Psoas muscle (tissue), 8 donors: ENCODE measurements around the gene DPP3. TPM values are rescaled to one million over a fixed set of nuclear protein-coding genes. Genes with fewer than 3 reads are reported as not detected.
"Not testable (repeated sequence)": the region's sequence is repeated elsewhere in the genome, so short reads cannot be mapped to it uniquely, and the experiment has no call there.

ENCODE experiments used
- ATAC-seq, 4 donors: fragments of 200-7000 bp; cut with Tn5 transposase; one replicate each; pipeline ENCODE4 v1.9.1; 2020; ENCODE audit warnings: moderate library complexity in 3 of 4, mild to moderate bottlenecking in 2 of 4
- DNase-seq, 2 donors: peaks; one replicate each; pipeline ENCODE4 v3.0.0-alpha.2; 2020
- H3K27ac ChIP-seq: fragments of 200-600 bp; one replicate; pipeline ENCODE4 v1.8.0; 2022
- H3K27me3 ChIP-seq, 3 donors: fragments of 200-600 bp in 1 of 3; one replicate each; pipeline versions ENCODE4 v1.6.1 to v1.8.0; 2013 to 2022; ENCODE audit warnings: low read length in 2 of 3, mild to moderate bottlenecking in 2 of 3, moderate library complexity in 1 of 3; ENCODE audit not compliant: insufficient read depth in 3 of 3
- H3K36me3 ChIP-seq, 2 donors: fragments of 200-600 bp in 1 of 2; one replicate each; pipeline versions ENCODE4 v1.6.1 to v1.8.0; 2013 to 2022; ENCODE audit warnings: low read depth in 1 of 2, mild to moderate bottlenecking in 1 of 2, moderate library complexity in 1 of 2; ENCODE audit not compliant: insufficient read depth in 1 of 2
- H3K4me1 ChIP-seq: fragments of 200-600 bp; one replicate; pipeline ENCODE4 v1.8.0; 2022
- H3K4me3 ChIP-seq: fragments of 200-600 bp; one replicate; pipeline ENCODE4 v1.8.0; 2022; ENCODE audit warnings: mild to moderate bottlenecking
- H3K9me3 ChIP-seq: fragments of 200-600 bp; one replicate; pipeline ENCODE4 v1.8.0; 2022
- WGBS, 3 donors: extraction: QIAGEN DNeasy Blood & Tissue Kit; methylation state at CpG; one replicate each; pipeline versions ENCODE4 v1.1.6 to v1.1.7; 2013; 5-methylcytosine and 5-hydroxymethylcytosine counted together
- intact Hi-C, 2 donors: fragments of 100-400 bp; cut with DNase I; formaldehyde crosslinking; loops; one replicate each; pipeline versions ENCODE4 v1.11.0 to v1.14.2; 2022
- polyA plus RNA-seq, 3 donors: library from polyadenylated mRNA; stranded (reverse); fragments of 200-250 nt; gene quantifications; one replicate each; pipeline ENCODE4 v1.2.3, GENCODE V29; 2013
- total RNA-seq, 4 donors: library from RNA; stranded (reverse); fragmentation: NEBNext Ultra II Directional in 2 of 4; extraction: Animal tissue kit (Norgen Biotek cat#: 25700) in 2 of 4; gene quantifications; one replicate each; pipeline versions ENCODE4 v1.2.1 to v1.2.4, GENCODE V29; 2021 to 2023
- TF ChIP-seq, protein P1 (sequence below): fragments of 200-600 bp; IDR thresholded peaks from one replicate; pipeline ENCODE4 v1.8.0; 2022; ENCODE audit warnings: antibody characterized with exemption
- donor health status: healthy with polysubstance abuse.
- donor health status: DM: no; HTN: no; CAD: no; lungs with moderate emphysema.
- donor health status: Bipolar disorder and iron deficiency.
- donor health status: healthy.
- donor health status: DM: yes; HTN: yes; CAD: no.
- donor health status: DM: no; HTN: no; CAD: no.
- donor health status: DM: no; HTN: no; CAD: no.
- donor health status: DM: yes; HTN: yes; CAD: no.

The DPP3 gene
- total and polyA plus RNA-seq, 7 donors = 24.0 to 58.7 (median 33.3) TPM

DNA sequence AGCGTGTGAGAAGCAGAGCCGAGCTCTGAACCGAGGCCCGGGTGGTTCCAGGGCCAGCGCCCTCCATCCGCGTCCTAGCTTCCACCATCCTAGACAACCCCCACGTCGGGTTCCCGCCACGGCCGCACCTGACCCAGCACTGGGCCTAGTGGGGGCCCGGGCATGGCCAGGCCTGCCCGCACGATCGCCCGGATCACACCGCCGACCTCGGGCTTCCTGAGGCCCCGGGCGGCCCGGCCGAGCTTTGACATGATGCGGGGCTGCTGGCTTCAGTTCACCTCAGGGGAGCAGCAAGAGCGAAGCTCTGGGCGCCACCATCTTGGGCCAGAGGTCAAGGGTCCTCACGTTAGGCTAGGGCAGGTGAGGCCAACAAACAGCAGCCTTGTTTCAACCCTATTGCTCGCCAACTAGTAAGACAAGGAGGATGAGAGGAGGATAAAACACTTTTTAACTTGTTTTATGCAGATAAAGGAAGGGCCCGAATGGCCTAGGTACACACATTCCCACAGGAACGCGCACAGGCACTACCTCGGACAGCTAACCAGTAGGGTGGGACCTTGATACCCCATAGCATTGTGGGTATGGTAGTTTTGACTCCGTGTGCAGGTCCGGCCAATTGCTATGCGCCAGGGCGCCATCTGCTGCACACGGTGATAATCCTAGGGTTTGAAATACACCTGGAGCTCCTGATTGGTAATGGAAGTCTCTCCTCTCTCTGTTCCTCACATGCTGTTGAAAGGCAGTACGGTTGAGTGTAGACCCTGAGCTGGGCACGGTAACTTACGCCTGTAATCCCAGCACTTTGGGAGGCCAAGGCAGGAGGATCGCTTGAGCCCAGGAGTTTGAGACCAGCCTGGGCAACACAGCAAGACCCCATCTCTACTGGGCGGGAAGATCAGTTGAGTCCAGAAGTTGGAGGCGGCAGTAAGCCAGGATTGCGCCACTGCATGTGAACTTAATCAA lies 41.4 kb upstream of the DPP3 start, which contains the start of gene MRPL11:
Gene MRPL11, minus strand, starts transcription at position 345 of the 963 bp plus-strand sequence. Its CDS starts 94 bp downstream, at position 251.
- DNase-seq (peak; percentile 90 to 94), ATAC-seq (peak; percentile 100)
- H3K4me3 ChIP-seq = peak within 1 kb of the TSS; percentile 97
- TF ChIP-seq, protein P1, sequence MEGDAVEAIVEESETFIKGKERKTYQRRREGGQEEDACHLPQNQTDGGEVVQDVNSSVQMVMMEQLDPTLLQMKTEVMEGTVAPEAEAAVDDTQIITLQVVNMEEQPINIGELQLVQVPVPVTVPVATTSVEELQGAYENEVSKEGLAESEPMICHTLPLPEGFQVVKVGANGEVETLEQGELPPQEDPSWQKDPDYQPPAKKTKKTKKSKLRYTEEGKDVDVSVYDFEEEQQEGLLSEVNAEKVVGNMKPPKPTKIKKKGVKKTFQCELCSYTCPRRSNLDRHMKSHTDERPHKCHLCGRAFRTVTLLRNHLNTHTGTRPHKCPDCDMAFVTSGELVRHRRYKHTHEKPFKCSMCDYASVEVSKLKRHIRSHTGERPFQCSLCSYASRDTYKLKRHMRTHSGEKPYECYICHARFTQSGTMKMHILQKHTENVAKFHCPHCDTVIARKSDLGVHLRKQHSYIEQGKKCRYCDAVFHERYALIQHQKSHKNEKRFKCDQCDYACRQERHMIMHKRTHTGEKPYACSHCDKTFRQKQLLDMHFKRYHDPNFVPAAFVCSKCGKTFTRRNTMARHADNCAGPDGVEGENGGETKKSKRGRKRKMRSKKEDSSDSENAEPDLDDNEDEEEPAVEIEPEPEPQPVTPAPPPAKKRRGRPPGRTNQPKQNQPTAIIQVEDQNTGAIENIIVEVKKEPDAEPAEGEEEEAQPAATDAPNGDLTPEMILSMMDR = peak; percentile 57
- WGBS, 3 donors = 8% methylated on average over 44 to 45 of the region's 45 CpGs
- H3K4me1 ChIP-seq = peaks cover 8% of the 10 kb centered on the region
- H3K27me3 ChIP-seq = no peaks in the 10 kb centered on the region
- peaks cover 9 to 35% of the 10 kb centered on the region in 2 donors for H3K36me3 ChIP-seq
- H3K9me3 ChIP-seq = no peaks in the 10 kb centered on the region
- intact Hi-C loops = loop anchor here in 1 of 2 donors (1.0 kb wide), 1 partner anchor 42 kb away; the partner anchor contains the start of gene DPP3
- peak within 1 kb of the TSS; percentile 89 for H3K27ac ChIP-seq

DNA sequence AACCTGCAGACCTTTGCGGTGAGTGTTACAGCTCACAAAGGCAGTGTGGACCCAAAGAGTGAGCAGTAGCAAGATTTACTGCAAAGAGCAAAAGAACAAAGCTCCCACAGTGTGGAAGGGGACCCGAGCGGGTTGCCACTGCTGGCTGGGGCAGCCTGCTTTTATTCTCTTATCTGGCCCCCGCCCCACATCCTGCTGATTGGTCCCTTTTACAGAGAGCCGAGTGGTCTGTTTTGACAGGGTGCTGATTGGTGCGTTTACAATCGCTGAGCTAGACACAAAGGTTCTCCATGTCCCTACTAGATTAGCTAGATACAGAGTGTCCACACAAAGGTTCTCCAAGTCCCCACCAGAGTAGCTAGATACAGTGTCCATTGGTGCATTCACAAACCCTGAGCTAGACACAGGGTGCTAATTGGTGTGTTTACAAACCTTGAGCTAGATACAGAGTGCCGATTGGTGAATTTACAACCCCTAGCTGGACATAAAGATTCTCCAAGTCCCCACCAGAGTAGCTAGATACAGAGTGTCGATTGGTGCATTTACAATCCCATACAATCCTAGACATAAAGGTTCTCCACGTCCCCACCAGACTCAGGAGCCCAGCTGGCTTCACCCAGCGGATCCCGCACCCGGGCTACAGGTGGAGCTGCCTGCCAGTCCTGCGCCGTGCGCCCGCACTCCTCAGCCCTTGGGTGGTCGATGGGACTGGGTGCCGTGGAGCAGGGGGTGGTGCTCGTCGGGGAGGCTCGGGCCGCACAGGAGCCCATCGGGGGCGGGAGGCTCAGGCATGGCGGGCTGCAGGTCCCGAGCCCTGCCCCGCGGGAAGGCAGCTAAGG lies 39.9 kb upstream of the DPP3 start:
- H3K27ac ChIP-seq, H3K4me3 ChIP-seq, H3K27me3 ChIP-seq, DNase-seq, H3K4me1 ChIP-seq, ATAC-seq, H3K9me3 ChIP-seq: not testable (repeated sequence)
- peaks cover 9 to 20% of the 10 kb centered on the region in 2 donors for H3K36me3 ChIP-seq
- intact Hi-C loops = loop anchor here (5.0 kb wide), 1 partner anchor 33 kb away; no protein-coding TSS in a partner anchor
- WGBS, 3 donors = 87 to 90% (median 89%) methylated on average over 22 to 29 of the region's 29 CpGs

DNA sequence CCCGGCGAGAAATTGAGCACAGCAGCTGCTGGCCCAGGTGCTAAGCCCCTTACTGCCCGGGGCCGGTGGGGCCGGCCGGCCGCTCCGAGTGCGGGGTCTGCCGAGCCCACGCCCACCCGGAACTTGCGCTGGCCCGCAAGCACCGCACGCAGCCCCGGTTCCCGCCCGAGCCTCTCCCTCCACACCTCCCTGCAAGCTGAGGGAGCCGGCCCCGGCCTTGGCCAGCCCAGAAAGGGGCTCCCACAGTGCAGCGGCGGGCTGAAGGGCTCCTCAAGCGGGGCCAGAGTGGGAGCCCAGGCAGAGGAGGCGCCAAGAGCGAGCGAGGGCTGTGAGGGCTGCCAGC lies 39.3 kb upstream of the DPP3 start:
- not testable (repeated sequence) for H3K27ac ChIP-seq, H3K4me1 ChIP-seq, H3K4me3 ChIP-seq, ATAC-seq, H3K9me3 ChIP-seq, DNase-seq, H3K27me3 ChIP-seq
- intact Hi-C loops = loop anchor here (5.0 kb wide), 1 partner anchor 34 kb away; no protein-coding TSS in a partner anchor
- H3K36me3 ChIP-seq = peaks cover 3 to 14% of the 10 kb centered on the region in 2 donors
- 89 to 93% (median 92%) methylated on average over 16 to 27 of the region's 27 CpGs for WGBS, 3 donors

DNA sequence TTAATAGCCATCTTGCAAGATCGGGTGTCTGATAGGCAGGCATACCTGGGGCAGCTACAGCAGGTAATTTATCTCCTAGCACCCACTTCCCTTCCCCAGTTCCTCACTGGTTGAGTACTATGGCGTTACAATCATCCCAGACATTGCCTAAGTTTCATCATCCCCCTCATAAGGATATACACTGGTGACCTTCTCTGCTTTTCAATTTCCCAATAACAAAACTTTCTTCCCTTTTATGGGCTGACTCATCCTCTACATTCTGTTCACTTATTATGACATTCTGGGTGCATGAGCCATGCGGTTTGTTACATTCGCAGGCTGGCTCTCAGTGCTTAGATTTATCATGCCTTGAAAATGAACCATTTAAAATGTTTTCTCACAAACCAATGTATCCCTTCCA lies 36.6 kb upstream of the DPP3 start:
- Histone ChIP-seq H3K4me1 (no peaks in the 10 kb centered on the region), H3K27ac (no peak overlapping the region), H3K36me3 (no peaks in the 10 kb centered on the region), H3K4me3 (no peak overlapping the region), H3K27me3 (no peaks in the 10 kb centered on the region), H3K9me3 (no peaks in the 10 kb centered on the region)
- ATAC-seq = no peak
- WGBS, 3 donors = 81 to 90% (median 84%) methylated on average over 4 of the region's 4 CpGs
- intact Hi-C loops = loop anchor here (5.0 kb wide), 1 partner anchor 36 kb away; no protein-coding TSS in a partner anchor
- no peak for DNase-seq
- TF ChIP-seq, protein P1 = no peak

DNA sequence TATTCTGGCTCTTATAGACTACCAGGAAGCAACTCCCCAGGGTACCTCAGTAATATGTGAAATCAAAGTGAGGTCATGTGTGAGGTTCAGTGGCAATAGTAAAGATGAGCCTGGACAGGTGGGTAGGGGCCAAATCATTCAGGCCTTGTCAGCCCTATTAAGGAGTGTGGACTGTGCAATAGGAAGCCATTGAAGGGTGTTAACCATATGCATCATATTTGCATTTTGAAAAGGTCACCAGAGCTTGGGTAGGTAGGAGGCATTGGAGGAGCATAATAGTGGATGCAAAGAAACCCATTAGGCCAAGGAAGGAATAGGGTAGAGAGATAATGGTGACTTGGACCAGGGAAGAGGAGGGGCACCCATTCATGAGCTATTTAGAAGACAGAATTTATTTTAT lies 33.2 kb upstream of the DPP3 start:
- Histone ChIP-seq H3K36me3 (no peaks in the 10 kb centered on the region), H3K4me3 (no peak overlapping the region), H3K9me3 (no peaks in the 10 kb centered on the region), H3K27ac (no peak overlapping the region), H3K27me3 (no peaks in the 10 kb centered on the region), H3K4me1 (no peaks in the 10 kb centered on the region)
- ATAC-seq (no peak), DNase-seq (no peak)
- intact Hi-C loops = no loop called here
- TF ChIP-seq, protein P1 = no peak
